ENCODE results near the gene PIGS.
A peak's percentile ranks its signal among the peaks of the same experiment; 100 is the strongest.
"Not testable (repeated sequence)": the region's sequence is repeated elsewhere in the genome, so short reads cannot be mapped to it uniquely, and the experiment has no call there.

The PIGS gene

GRCh38 chr17:28612936-28613872 is 41.9 kb upstream of the PIGS start:
- peak; percentile 72 for TF ChIP-seq CTCF (IDR thresholded peaks at IDR 0.05; ENCODE audit: low read depth, low read length)
- DNase-seq (ENCODE audit: extremely low read depth, low read depth), result no peak

GRCh38 chr17:28612531-28612930 is 41.2 kb upstream of the PIGS start:
- no peak for DNase-seq (ENCODE audit: extremely low read depth, low read depth)
- TF ChIP-seq CTCF (IDR thresholded peaks at IDR 0.05; ENCODE audit: low read depth, low read length), result no peak

GRCh38 chr17:28610376-28610775 is 39.1 kb upstream of the PIGS start:
- no peak for DNase-seq (ENCODE audit: extremely low read depth, low read depth)
- TF ChIP-seq CTCF (IDR thresholded peaks at IDR 0.05; ENCODE audit: low read depth, low read length), result no peak

GRCh38 chr17:28604031-28604430 is 32.7 kb upstream of the PIGS start:
- DNase-seq (ENCODE audit: extremely low read depth, low read depth), result not testable (repeated sequence)

GRCh38 chr17:28599311-28600184 is 28.2 kb upstream of the PIGS start:
- no peak for TF ChIP-seq CTCF (IDR thresholded peaks at IDR 0.05; ENCODE audit: low read depth, low read length)
- peak; percentile 14 for DNase-seq (ENCODE audit: extremely low read depth, low read depth)

- TF ChIP-seq CTCF (IDR thresholded peaks at IDR 0.05; ENCODE audit: low read depth, low read length), result no peak
- DNase-seq (ENCODE audit: extremely low read depth, low read depth), result peak; percentile 55
Observed at GRCh38 chr17:28598799-28599310, 27.5 kb upstream of the PIGS start, which contains the start of gene SPAG5. SPAG5 (minus strand) TSS chr17:28599025; CDS start chr17:28598946, 79 bp downstream.

- DNase-seq (ENCODE audit: extremely low read depth, low read depth), result no peak
- TF ChIP-seq CTCF (IDR thresholded peaks at IDR 0.05; ENCODE audit: low read depth, low read length), result no peak
Observed at GRCh38 chr17:28598389-28598788, 27.1 kb upstream of the PIGS start.
